GM12891 (cell line): ENCODE results near the gene NELFB.
A peak's percentile ranks its signal among the peaks of the same experiment; 100 is the strongest.

Experiments used
- DNase-seq: peaks from one replicate; pipeline ENCODE4 v3.0.0; 2011; ENCODE audit warnings: low spot score; ENCODE audit not compliant: insufficient read length
- FAIRE-seq: peaks from 2 replicates; lab custom pipeline; 2011; peaks lifted over from hg19 to GRCh38; lab: Jason Lieb, UNC
- PAX5 ChIP-seq: IDR thresholded peaks from 2 replicates; pipeline ENCODE4 v1.6.1; 2011; ENCODE audit warnings: low read length, moderate library complexity, mild to moderate bottlenecking; ENCODE audit not compliant: insufficient read depth, severe bottlenecking
- POLR2A ChIP-seq: IDR thresholded peaks from 2 replicates; pipeline ENCODE4 v1.6.1; 2011; ENCODE audit warnings: low read depth, low read length, control low read depth
- POLR2AphosphoS5 ChIP-seq: IDR thresholded peaks from 2 replicates; pipeline ENCODE4 v1.6.1; 2011; ENCODE audit warnings: low read depth, low read length, control low read depth
- POU2F2 ChIP-seq: IDR thresholded peaks from 2 replicates; pipeline ENCODE4 v1.6.1; 2011; ENCODE audit warnings: low read depth, mild to moderate bottlenecking, control low read depth, low read length, moderate library complexity
- SPI1 ChIP-seq: IDR thresholded peaks from 2 replicates; pipeline ENCODE4 v1.6.1; 2011; ENCODE audit warnings: low read depth, low read length, control low read depth
- TAF1 ChIP-seq: IDR thresholded peaks from 2 replicates; pipeline ENCODE4 v1.6.1; 2011; ENCODE audit warnings: low read depth, low read length, control low read depth

Gene NELFB

DNA sequence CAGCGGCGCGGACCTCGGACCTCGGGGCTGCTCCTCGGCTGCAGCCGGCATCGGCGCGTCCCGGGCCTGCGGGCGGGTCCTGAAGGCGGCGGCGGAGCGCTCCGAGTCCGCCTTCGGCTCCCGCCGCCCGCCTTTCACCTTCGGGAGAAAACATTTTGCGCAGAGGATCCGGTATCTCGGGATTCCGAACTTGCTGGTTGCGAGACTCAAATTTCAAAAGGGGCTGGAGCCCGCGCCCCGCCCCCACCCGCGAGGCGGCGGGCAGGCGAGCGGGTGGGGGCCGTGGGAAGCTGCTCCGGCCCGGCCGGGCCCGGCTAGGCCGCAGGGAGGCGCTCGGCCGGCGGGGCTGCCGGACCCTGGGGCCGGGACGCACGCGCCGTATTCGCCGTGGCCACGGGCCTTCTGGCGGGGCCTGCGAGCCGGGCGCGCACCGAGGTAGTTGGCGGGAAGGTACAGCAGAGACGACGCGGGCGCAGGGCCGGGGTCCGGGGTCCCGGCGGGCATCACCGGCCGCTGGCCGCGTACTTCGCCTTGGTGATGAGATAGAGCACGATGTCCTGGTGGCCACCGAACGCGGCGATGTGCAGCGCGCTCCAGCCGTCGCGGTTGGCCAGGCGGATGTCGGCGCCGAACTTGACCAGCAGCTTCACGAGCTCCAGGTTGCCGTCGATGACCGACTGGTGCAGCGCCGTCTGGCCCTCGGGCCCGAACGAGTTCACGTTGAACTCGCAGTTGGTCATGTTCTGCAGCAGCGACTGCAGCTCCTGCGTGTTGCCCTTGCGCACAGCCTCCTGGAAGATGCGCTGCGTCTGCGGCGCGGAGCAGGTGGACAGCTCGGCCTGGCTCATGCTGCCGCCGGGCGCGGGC lies 46.2 kb downstream of the NELFB start:
- no peak for TF ChIP-seq TAF1
- no peak for TF ChIP-seq POLR2A
- TF ChIP-seq POU2F2 = no peak
- no peak for TF ChIP-seq PAX5
- no peak for TF ChIP-seq SPI1
- TF ChIP-seq POLR2AphosphoS5 = no peak; the same call in 1 of the 2 replicates
- DNase-seq = peak; percentile 50
- FAIRE-seq = peak; percentile 92

DNA sequence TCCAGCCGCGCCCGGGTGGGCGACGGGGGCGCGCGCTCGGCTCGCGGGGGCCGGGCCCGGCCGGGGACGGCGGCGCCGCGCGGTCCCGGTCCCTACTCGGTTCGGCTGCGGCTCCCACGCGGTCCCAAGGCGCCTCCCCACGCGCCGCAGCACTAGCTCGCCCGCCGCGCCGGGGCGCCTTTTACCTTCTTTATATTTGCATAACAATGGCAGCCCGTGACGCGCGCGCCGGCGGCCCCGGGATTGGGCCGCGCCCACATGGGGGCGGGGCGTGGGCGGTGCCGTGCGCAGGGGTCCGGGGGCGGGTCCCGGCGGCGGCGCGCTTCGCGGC lies 47.0 kb downstream of the NELFB start, which contains the start of gene NRARP:
Gene NRARP, minus strand, starts transcription at position 154 of the 331 bp plus-strand sequence. CDS start 343 bp downstream, outside the sequence.
- TF ChIP-seq TAF1 (0 out of 2 replicates have a peak, but pooled peaks have one; percentile 38), SPI1 (no peak), POLR2AphosphoS5 (peak; percentile 57; the same call in 1 of the 2 replicates), POU2F2 (peak; percentile 86), POLR2A (peak; percentile 77), PAX5 (no peak)
- DNase-seq = peak; percentile 90
- FAIRE-seq = peak; percentile 90

DNA sequence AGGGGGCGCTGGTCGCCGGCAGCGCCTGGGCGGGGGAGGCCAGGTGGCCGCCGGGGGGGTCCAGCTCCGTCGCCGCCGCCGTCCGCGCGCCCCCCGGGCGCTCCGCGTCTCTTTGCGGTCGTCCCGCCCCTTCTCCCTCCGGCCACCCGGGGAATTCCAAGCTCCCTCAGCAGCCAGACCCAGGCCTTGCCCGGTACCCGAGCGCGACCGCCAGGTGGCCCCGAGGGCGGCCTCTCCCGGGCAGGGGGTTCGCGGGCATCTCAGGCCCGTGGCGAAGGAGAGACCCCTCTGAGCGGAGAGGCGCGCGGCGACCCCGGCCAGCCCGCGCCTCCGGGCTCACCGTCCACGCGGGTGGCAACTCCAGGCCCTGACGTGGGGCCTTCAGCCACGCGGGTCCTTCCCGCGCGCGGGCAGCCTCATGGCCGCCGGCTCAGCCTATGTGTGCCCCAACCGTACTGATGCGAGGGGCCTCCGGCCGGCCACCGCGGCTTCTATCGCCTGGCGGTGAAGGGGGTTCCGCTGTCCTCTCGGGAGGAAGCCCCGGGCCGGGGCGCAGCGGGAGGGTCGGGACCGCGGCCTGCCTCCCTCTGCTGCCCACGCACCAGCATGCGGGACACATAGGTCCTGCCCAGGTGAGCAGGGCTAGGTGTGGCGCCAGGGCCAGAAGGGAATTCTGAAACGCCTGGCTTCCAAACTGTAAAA lies 47.5 kb downstream of the NELFB start:
- FAIRE-seq (no peak), DNase-seq (peak; percentile 88)

DNA sequence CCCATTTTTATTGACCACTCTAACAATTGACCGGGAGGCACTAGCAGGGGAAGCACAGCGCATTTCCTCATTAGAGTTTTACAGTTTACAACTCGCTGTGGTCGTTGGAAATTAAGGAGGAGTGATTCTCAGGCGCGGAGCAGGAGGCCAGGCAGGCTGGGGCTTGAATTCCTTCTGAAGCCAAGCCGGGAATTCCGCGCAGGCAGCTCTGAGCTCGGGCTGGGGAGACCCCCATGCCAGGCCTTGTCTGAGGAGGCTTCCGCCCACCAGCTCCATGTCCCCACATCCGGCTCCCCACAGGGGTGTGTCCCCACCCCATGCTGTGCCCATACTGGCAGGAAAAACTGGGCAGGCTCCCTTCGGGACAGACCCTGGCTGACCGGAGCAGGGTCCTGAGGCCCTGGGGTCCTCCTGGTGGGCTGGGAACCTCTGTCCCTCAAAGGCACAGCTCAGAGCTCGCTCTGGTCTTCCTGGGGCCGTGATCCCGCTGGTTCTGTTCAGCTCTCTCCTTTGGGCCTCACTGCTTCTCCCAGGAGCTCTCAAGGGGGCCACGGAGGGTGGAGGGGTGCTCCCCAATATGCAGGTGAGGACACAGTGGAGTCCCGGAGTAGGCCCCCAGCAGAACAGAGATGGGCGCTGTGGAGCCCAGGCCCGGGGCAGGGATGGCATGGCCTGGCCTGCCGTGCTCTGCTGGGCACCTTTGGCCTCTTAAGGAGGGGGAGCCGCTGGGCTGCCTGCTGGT lies 48.2 kb downstream of the NELFB start:
- DNase-seq = no peak
- TF ChIP-seq POLR2A (no peak), POLR2AphosphoS5 (no peak), PAX5 (no peak), POU2F2 (no peak), SPI1 (no peak), TAF1 (no peak)
- FAIRE-seq = peak; percentile 65

More for the DNA sequence above, 47.5 kb downstream of the NELFB start:
- TF ChIP-seq TAF1 (no peak), POU2F2 (no peak), POLR2AphosphoS5 (no peak), PAX5 (no peak), POLR2A (no peak), SPI1 (no peak)

DNA sequence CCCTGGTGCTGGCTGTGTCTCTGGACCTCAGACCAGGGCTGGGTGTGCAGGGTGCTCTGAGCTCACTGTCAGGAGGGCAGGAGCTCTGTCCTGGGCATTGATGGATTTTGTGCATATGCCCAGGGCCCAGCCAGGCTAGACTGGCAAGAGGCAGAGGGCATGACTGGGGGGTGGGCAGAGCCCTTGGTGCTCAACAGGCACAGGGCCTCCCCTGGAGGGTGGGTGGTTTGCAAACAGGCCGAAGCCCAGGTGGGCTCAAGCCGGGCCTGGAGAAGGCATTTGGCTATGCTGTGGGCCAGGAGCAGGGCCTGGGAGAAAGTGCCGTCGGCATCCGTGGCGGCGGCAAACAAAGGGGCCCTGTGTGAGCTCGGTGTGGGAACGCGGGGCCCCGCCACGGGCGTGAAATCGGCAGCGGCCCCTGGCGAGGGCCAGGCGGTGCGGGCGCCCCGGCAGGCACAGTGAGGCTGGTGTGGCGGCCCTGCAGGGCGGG lies 48.8 kb downstream of the NELFB start:
- DNase-seq (no peak), FAIRE-seq (no peak)
- TF ChIP-seq POU2F2 (no peak), POLR2A (no peak), POLR2AphosphoS5 (no peak), SPI1 (no peak), TAF1 (no peak), PAX5 (no peak)

DNA sequence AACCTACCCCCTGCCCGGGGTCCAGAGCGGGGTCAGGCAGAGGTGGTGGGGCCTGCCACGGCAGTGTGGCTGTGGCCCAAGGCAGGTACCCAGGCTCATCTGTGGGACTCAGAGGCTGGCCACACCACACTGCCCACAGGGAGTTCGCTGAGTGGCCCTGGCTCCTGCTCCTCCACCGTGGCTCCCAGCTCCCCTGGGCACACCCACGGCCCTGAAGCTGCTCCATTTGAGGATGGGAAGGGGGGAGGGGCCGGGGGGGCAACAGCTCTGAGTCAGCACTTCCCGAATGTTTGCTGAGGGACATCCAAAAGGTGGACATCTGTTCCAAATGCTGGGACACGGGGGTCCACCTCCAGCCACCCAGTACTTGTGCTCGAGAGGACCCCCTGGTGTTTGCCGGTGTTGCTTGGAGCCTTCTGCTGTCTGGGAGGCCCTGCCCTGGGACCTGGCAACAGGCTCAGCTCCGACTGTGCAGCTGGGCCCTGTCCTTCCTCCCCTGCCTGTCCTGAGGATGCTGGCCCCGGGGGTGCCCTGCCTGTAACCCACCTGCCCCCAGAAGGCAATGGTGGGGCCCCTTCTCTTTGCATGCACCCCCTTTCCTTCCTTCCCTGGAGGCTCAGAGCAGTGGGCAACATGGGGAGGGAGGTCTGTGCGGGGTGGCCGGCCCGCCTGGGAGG lies 49.4 kb downstream of the NELFB start:
- FAIRE-seq = no peak
- no peak for DNase-seq
- TF ChIP-seq POLR2A = no peak
- TF ChIP-seq SPI1 = no peak
- TF ChIP-seq POLR2AphosphoS5 = no peak
- no peak for TF ChIP-seq PAX5
- no peak for TF ChIP-seq POU2F2
- no peak for TF ChIP-seq TAF1

DNA sequence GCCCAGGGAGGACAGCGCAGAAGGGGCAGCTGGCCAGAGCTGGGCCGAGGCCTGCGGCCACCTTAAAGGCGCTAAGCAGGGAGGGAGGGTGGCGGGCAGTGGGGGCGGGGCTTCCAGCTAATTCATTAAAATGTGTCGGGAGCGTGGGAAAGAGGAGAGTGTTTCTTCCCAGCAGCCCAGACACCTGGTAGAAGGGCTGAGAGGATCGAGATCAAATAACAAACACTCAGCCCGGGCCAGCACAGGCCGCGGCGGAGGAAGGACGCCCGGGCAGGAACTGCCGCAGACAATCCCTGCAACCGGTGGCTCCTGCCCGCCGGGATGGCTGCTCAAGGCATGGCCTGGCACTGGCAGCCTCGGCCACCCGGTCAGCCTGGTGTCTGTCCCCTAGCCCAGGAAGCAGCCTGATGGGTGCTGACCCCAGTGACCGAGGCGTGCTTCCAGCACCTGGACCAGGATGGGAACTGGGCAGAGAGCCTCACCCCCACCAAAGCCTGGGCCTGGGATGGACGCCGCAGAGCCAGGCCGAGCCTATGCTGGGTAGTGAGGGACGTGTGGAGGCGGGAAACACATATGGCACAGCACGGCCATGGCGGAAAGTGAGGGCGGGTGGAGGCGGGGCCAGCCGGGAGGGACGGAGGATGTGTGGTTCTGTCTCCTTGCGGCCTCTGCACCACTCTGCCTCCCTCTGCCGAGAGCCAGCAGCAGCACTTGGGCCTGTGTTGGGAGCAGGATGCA lies 50.1 kb downstream of the NELFB start:
- no peak for TF ChIP-seq POU2F2
- no peak for TF ChIP-seq POLR2AphosphoS5
- no peak for TF ChIP-seq SPI1
- no peak for TF ChIP-seq POLR2A
- TF ChIP-seq TAF1 = no peak
- TF ChIP-seq PAX5 = no peak
- peak; percentile 69 for DNase-seq
- peak; percentile 78 for FAIRE-seq

DNA sequence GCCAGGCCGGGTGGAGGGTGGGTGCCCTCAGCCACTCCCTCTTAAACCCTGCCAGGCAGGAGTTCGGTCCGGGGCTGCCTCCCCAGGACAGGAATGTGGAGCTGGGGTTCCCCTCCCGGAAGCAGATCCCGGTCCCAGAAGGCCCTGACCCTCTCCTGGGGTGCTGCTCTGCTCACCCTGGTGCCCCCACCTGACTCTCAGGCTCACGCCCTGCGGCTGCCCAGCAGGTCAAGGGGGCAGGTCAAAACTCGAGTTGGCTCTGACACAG lies 50.6 kb downstream of the NELFB start:
- no peak for TF ChIP-seq POU2F2
- TF ChIP-seq TAF1 = no peak
- no peak for TF ChIP-seq POLR2A
- no peak for TF ChIP-seq PAX5
- TF ChIP-seq SPI1 = no peak
- no peak for TF ChIP-seq POLR2AphosphoS5
- FAIRE-seq = no peak
- no peak for DNase-seq
